Tibial nerve (tissue), 4 donors: ENCODE data around the gene CCDC70. TPM values are rescaled to one million over a fixed set of nuclear protein-coding genes. Genes with fewer than 3 reads are reported as not detected.
"Not testable (repeated sequence)": the region's sequence is repeated elsewhere in the genome, so short reads cannot be mapped to it uniquely, and the experiment has no call there.

ENCODE experiments used
- DNase-seq, 2 donors: peaks; one replicate each; pipeline ENCODE4 v3.0.0-alpha.2; 2019; ENCODE audit warnings: low spot score in 2 of 2
- H3K27ac ChIP-seq, 4 donors: fragments of 200-600 bp; sonication (generic) in 3 of 4; one replicate each; pipeline ENCODE4 v1.5.1; 2017 to 2019; ENCODE audit warnings: mild to moderate bottlenecking in 1 of 4
- H3K27me3 ChIP-seq, 2 donors: fragments of 200-600 bp; sonication (generic) in 1 of 2; one replicate each; pipeline versions ENCODE4 v1.5.1 to v1.6.0; 2017 to 2019
- H3K36me3 ChIP-seq, 3 donors: fragments of 200-600 bp; sonication (generic); one replicate each; pipeline ENCODE4 v1.5.1; 2018 to 2019
- H3K4me1 ChIP-seq, 4 donors: fragments of 200-600 bp; sonication (generic) in 3 of 4; one replicate each; pipeline ENCODE4 v1.5.1; 2017 to 2019
- H3K4me3 ChIP-seq, 4 donors: fragments of 200-600 bp; sonication (generic) in 3 of 4; one replicate each; pipeline ENCODE4 v1.5.1; 2017 to 2019; ENCODE audit warnings: mild to moderate bottlenecking in 1 of 4, moderate library complexity in 1 of 4
- H3K9me3 ChIP-seq, 4 donors: fragments of 200-600 bp; sonication (generic) in 3 of 4; one replicate each; pipeline ENCODE4 v1.5.1; 2017 to 2019
- EP300 ChIP-seq, 2 donors: sonication (generic); formaldehyde crosslinking; IDR thresholded peaks; one replicate each; pipeline ENCODE4 v1.6.1; 2017; ENCODE audit warnings: antibody characterized with exemption in 2 of 2, mild to moderate bottlenecking in 1 of 2
- POLR2A ChIP-seq, 2 donors: fragments of 450-650 bp; IDR thresholded peaks; one replicate each; pipeline ENCODE4 v1.6.1; 2017; ENCODE audit warnings: antibody characterized with exemption in 2 of 2, mild to moderate bottlenecking in 2 of 2, moderate library complexity in 2 of 2
- WGBS, 2 donors: methylation state at CpG; one replicate each; pipeline ENCODE4 v1.1.5; 2018; 5-methylcytosine and 5-hydroxymethylcytosine counted together
- total RNA-seq, 4 donors: library from RNA; depleted of rRNA; stranded (reverse); fragments of >200 nt; gene quantifications; one replicate each; pipeline ENCODE4 v1.1.0, GENCODE V29; 2016
- TF ChIP-seq, protein P1 (sequence below), 5 experiments: fragments of 200-600 bp in 3 of 5; fragments of 450-650 bp in 2 of 5; sonication (generic) in 3 of 5; IDR thresholded peaks; one replicate each; pipeline ENCODE4 v1.5.1; 2016 to 2019; ENCODE audit warnings: antibody characterized with exemption in 5 of 5, mild to moderate bottlenecking in 3 of 5, moderate library complexity in 2 of 5

CCDC70 gene
- total RNA-seq, 4 donors from 2014 or later: not detected

DNA sequence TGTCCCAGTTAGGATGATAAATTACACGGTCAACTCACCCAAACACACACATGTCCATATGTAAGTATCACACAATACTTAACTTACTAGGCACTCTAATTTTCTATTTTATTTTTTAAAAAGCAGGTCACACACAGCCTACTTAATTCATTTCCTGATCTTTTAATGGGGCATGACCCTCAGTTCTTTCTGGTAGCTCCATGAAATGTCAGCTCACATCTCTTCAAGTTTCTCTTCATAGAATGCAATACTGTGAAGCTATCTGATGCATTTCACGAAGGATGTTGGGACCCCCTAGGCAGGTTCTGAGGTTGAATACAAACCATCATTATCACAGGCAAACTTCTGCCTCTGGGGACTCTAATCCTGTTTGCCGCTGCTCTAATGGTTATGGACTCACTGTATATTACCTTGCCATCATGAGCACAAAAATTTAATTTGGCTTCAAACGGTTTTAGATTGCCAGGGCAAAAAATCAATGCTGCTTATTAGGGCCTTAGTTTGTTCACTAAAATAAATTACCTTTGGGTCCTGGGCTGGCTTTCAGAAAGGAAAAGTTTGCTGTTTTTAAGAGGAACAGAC is 41.7 kb upstream of the CCDC70 start:
- no peak for TF ChIP-seq POLR2A (IDR thresholded peaks at IDR 0.05)
- TF ChIP-seq, protein P1, sequence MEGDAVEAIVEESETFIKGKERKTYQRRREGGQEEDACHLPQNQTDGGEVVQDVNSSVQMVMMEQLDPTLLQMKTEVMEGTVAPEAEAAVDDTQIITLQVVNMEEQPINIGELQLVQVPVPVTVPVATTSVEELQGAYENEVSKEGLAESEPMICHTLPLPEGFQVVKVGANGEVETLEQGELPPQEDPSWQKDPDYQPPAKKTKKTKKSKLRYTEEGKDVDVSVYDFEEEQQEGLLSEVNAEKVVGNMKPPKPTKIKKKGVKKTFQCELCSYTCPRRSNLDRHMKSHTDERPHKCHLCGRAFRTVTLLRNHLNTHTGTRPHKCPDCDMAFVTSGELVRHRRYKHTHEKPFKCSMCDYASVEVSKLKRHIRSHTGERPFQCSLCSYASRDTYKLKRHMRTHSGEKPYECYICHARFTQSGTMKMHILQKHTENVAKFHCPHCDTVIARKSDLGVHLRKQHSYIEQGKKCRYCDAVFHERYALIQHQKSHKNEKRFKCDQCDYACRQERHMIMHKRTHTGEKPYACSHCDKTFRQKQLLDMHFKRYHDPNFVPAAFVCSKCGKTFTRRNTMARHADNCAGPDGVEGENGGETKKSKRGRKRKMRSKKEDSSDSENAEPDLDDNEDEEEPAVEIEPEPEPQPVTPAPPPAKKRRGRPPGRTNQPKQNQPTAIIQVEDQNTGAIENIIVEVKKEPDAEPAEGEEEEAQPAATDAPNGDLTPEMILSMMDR (IDR thresholded peaks at IDR 0.05): no peak
- TF ChIP-seq EP300 (IDR thresholded peaks at IDR 0.05): no peak
- no peaks in the 10 kb centered on the region for H3K27me3 ChIP-seq
- peaks cover 0 to 36% (median 9%) of the 10 kb centered on the region in 4 donors for H3K4me1 ChIP-seq
- DNase-seq: no peak
- no peak overlapping the region for H3K27ac ChIP-seq
- H3K36me3 ChIP-seq: no peaks in the 10 kb centered on the region
- no peak overlapping the region for H3K4me3 ChIP-seq
- WGBS, 2 donors: 83 to 86% methylated on average over 4 of the region's 4 CpGs
- no peaks in the 10 kb centered on the region for H3K9me3 ChIP-seq

DNA sequence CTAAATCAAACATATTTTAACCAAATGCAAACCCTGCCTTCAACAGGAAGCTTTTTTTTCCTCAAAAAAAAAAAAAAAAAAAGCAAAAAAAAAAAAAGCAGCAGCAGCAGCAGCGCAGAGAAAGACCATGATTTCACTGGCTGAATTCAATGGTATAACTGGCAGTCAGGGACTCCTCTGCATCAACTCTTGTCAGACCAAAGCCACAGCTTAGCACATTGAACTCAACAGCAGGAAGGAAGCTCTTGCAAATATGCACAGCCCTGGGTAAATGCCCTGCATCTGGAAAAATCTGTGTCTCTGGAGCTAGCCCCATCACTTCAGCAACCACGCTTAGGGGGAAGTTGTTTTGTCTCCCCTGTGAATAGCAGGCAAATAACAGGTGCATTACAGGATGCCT is 40.2 kb upstream of the CCDC70 start:
- TF ChIP-seq EP300 (IDR thresholded peaks at IDR 0.05) (no peak), POLR2A (IDR thresholded peaks at IDR 0.05) (no peak)
- TF ChIP-seq, protein P1 (IDR thresholded peaks at IDR 0.05): no peak
- Histone ChIP-seq H3K9me3 (no peaks in the 10 kb centered on the region), H3K4me1 (peaks cover 0 to 45% (median 14%) of the 10 kb centered on the region in 4 donors), H3K36me3 (no peaks in the 10 kb centered on the region), H3K27me3 (no peaks in the 10 kb centered on the region), H3K4me3 (no peak overlapping the region), H3K27ac (no peak overlapping the region)
- WGBS, 2 donors: 54 to 62% methylated on average over 2 of the region's 2 CpGs
- DNase-seq: no peak

DNA sequence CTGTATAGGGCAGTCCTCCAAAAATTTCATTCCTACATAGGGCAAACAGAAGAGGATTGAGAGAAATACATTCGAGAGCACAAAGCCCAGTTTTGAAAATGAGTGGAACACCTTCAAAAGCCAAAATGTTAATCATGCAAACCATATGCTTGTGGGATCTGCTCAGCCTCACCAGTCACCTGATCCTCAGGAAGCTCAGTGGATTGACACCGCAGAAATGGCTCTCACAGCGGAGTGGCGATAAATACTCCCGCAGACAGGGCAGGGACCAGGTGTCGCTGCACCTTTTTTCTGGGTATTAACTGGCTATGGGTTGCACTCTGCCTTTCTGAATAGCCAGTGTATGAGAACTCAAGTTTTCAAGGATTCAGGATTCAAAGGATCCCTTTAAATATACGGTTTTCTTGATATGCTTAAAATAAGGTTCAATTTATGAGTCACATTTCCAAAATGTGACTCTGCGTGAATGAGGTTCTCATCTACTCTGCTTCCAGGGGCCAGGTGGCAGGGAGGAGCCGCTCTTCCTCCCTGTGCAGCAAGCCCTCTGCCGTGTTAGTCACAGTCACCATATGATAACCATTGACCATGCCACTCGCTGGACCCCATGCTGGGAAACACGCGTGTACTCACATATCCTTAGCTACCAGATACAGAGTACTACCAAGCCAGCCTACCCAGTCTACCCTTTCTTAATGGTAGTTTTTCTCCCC is 39.5 kb upstream of the CCDC70 start:
- TF ChIP-seq EP300 (IDR thresholded peaks at IDR 0.05) (no peak), POLR2A (IDR thresholded peaks at IDR 0.05) (no peak)
- TF ChIP-seq, protein P1 (IDR thresholded peaks at IDR 0.05): no peak
- DNase-seq: no peak

DNA sequence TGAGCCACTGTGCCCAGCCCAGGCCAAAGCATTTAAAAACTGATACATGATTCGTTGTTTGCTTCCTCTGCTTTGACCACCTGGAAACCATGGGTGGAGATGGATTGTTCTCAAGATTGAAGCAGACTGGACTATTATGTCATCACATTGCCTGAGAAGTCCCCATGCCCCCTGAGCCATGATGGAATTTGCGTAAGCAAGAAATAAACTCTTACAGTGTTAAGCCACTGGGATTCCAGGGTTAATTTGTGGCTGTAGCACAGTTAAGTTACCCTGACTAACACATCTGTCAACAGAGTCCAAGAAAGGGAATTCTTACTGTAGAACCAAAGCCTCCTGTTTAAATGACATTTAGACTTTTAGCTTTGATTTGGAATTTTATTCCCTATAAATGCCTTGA is 38.4 kb upstream of the CCDC70 start:
- TF ChIP-seq, protein P1 (IDR thresholded peaks at IDR 0.05): no peak
- TF ChIP-seq EP300 (IDR thresholded peaks at IDR 0.05) (no peak), POLR2A (IDR thresholded peaks at IDR 0.05) (no peak)
- 80 to 82% methylated on average over 2 of the region's 2 CpGs for WGBS, 2 donors
- Histone ChIP-seq H3K36me3 (no peaks in the 10 kb centered on the region), H3K9me3 (no peaks in the 10 kb centered on the region), H3K27me3 (no peaks in the 10 kb centered on the region), H3K4me1 (peaks cover 0 to 46% (median 14%) of the 10 kb centered on the region in 4 donors), H3K4me3 (no peak overlapping the region), H3K27ac (no peak overlapping the region)
- no peak for DNase-seq

More for the DNA sequence above, 39.5 kb upstream of the CCDC70 start:
- Histone ChIP-seq H3K4me1 (peaks cover 0 to 46% (median 14%) of the 10 kb centered on the region in 4 donors), H3K4me3 (no peak overlapping the region), H3K27ac (peak overlapping the region in 1 of 4 donors; percentile 15), H3K36me3 (no peaks in the 10 kb centered on the region), H3K27me3 (no peaks in the 10 kb centered on the region), H3K9me3 (no peaks in the 10 kb centered on the region)
- 73 to 74% methylated on average over 13 of the region's 13 CpGs for WGBS, 2 donors

DNA sequence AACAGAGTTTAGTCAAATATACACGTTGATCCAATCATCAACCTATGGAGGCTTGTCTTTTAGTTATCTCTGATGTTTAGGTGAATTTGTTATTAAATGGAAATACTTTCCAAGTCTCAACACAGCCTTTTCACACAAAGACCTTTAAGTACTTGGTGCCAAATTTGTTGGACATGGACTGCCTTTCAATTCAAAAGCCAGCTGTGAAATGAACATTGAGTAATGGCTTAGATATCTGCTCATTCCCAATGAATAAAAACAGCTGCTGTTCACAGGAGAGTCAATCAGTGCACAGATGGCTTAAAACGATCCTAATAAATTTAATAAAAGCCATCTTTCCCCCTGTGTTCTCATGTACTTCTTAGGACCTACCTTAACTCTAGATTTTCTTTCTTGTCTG is 37.9 kb upstream of the CCDC70 start:
- H3K36me3 ChIP-seq: no peaks in the 10 kb centered on the region
- H3K4me3 ChIP-seq: no peak overlapping the region
- H3K4me1 ChIP-seq: peaks cover 0 to 43% (median 14%) of the 10 kb centered on the region in 4 donors
- DNase-seq: no peak
- WGBS, 2 donors: 45 to 48% methylated on average over 2 of the region's 2 CpGs
- H3K9me3 ChIP-seq: no peaks in the 10 kb centered on the region
- TF ChIP-seq, protein P1 (IDR thresholded peaks at IDR 0.05): no peak
- TF ChIP-seq POLR2A (IDR thresholded peaks at IDR 0.05) (no peak), EP300 (IDR thresholded peaks at IDR 0.05) (no peak)
- no peak overlapping the region for H3K27ac ChIP-seq
- H3K27me3 ChIP-seq: no peaks in the 10 kb centered on the region

DNA sequence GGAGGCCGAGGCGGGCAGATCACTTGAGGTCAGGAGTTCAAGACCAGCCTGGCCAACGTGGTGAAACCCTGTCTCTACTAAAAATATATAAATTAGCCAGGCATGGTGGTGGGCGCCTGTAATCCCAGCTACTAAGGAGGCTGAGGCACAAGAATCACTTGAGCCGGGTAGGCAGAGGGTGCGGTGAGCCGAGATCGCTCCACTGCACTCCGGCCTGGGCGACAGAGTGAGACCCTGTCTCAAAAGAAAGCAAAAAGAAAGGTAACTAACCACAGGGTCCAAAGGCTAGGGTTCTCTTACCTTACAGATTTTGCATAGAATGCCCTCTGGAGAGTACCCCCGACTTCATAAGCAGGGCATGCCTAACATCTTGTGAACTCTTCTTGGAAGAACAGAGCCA is 37.1 kb upstream of the CCDC70 start:
- H3K4me1 ChIP-seq: peaks cover 0 to 36% (median 14%) of the 10 kb centered on the region in 4 donors
- WGBS, 2 donors: 86 to 88% methylated on average over 11 of the region's 11 CpGs
- not testable (repeated sequence) for H3K9me3 ChIP-seq, H3K36me3 ChIP-seq, H3K27me3 ChIP-seq, H3K4me3 ChIP-seq, DNase-seq
- peak overlapping the region in 1 of 4 donors; percentile 39 for H3K27ac ChIP-seq
